ENCODE data around the gene COG3.

The COG3 gene

GRCh38 chr13:45527699-45528462 lies 63.1 kb downstream of the COG3 start:
- no peak for DNase-seq
- 100% methylated on average over 2 of the region's 6 CpGs for WGBS (ENCODE audit: insufficient coverage)
- ChIA-PET POLR2A (no interaction called here), CTCF (no interaction called here)
- Histone ChIP-seq H3K27ac (ENCODE audit: insufficient read depth in 1 of 2, low read depth in 1 of 2, low read length in 2 of 2, poor library complexity in 1 of 2, severe bottlenecking in 2 of 2) (no peak overlapping the region), H3K9me3 (ENCODE audit: control extremely low read depth in 1 of 5, control insufficient read depth in 4 of 5, insufficient read depth in 2 of 5, low read depth in 1 of 5, low read length in 4 of 5) (no peaks in the 10 kb centered on the region), H3K4me3 (ENCODE audit: control insufficient read depth in 1 of 7, extremely low read depth in 1 of 7, insufficient read depth in 4 of 7, low read depth in 2 of 7, low read length in 6 of 7) (no peak overlapping the region), H3K4me1 (ENCODE audit: control extremely low read depth in 1 of 4, control insufficient read depth in 4 of 4, insufficient read depth in 4 of 4, low read length in 3 of 4) (no peaks in the 10 kb centered on the region), H3K36me3 (ENCODE audit: control insufficient read depth in 4 of 4, insufficient read depth in 4 of 4, low read length in 3 of 4) (peaks cover 10 to 61% (median 36%) of the 10 kb centered on the region in 4 experiments), H3K27me3 (replicated peaks in 2 of 5; ENCODE audit: control insufficient read depth in 4 of 5, insufficient read depth in 5 of 5, low read length in 4 of 5) (no peaks in the 10 kb centered on the region)

GRCh38 chr13:45529758-45530157 lies 65.0 kb downstream of the COG3 start:
- ChIA-PET CTCF (no interaction called here), POLR2A (no interaction called here)
- no peak for DNase-seq
- no peaks in the 10 kb centered on the region for H3K9me3 ChIP-seq (ENCODE audit: control extremely low read depth in 1 of 5, control insufficient read depth in 4 of 5, insufficient read depth in 2 of 5, low read depth in 1 of 5, low read length in 4 of 5)
- no peak overlapping the region for H3K4me3 ChIP-seq (ENCODE audit: control insufficient read depth in 1 of 7, extremely low read depth in 1 of 7, insufficient read depth in 4 of 7, low read depth in 2 of 7, low read length in 6 of 7)
- no peaks in the 10 kb centered on the region for H3K4me1 ChIP-seq (ENCODE audit: control extremely low read depth in 1 of 4, control insufficient read depth in 4 of 4, insufficient read depth in 4 of 4, low read length in 3 of 4)
- peaks cover 15 to 67% (median 43%) of the 10 kb centered on the region in 4 experiments for H3K36me3 ChIP-seq (ENCODE audit: control insufficient read depth in 4 of 4, insufficient read depth in 4 of 4, low read length in 3 of 4)
- H3K27me3 ChIP-seq (replicated peaks in 2 of 5; ENCODE audit: control insufficient read depth in 4 of 5, insufficient read depth in 5 of 5, low read length in 4 of 5) = no peaks in the 10 kb centered on the region
- WGBS (ENCODE audit: insufficient coverage) = 94% methylated on average over 2 of the region's 3 CpGs
- no peak overlapping the region for H3K27ac ChIP-seq (ENCODE audit: insufficient read depth in 1 of 2, low read depth in 1 of 2, low read length in 2 of 2, poor library complexity in 1 of 2, severe bottlenecking in 2 of 2)

GRCh38 chr13:45534604-45535003 lies 69.9 kb downstream of the COG3 start:
- DNase-seq = no peak
- Histone ChIP-seq H3K36me3 (ENCODE audit: control insufficient read depth in 4 of 4, insufficient read depth in 4 of 4, low read length in 3 of 4) (peaks cover 16 to 58% (median 38%) of the 10 kb centered on the region in 4 experiments), H3K4me1 (ENCODE audit: control extremely low read depth in 1 of 4, control insufficient read depth in 4 of 4, insufficient read depth in 4 of 4, low read length in 3 of 4) (no peaks in the 10 kb centered on the region), H3K27ac (ENCODE audit: insufficient read depth in 1 of 2, low read depth in 1 of 2, low read length in 2 of 2, poor library complexity in 1 of 2, severe bottlenecking in 2 of 2) (no peak overlapping the region), H3K27me3 (replicated peaks in 2 of 5; ENCODE audit: control insufficient read depth in 4 of 5, insufficient read depth in 5 of 5, low read length in 4 of 5) (no peaks in the 10 kb centered on the region), H3K9me3 (ENCODE audit: control extremely low read depth in 1 of 5, control insufficient read depth in 4 of 5, insufficient read depth in 2 of 5, low read depth in 1 of 5, low read length in 4 of 5) (no peaks in the 10 kb centered on the region), H3K4me3 (ENCODE audit: control insufficient read depth in 1 of 7, extremely low read depth in 1 of 7, insufficient read depth in 4 of 7, low read depth in 2 of 7, low read length in 6 of 7) (no peak overlapping the region)
- ChIA-PET CTCF (interaction anchor here (0.6 kb wide), 1 partner anchor 205 kb away, joined by 3 read pairs; no protein-coding TSS in a partner anchor), POLR2A (no interaction called here)
- WGBS (ENCODE audit: insufficient coverage) = 100% methylated on average over 8 of the region's 9 CpGs

GRCh38 chr13:45536224-45536623 lies 71.5 kb downstream of the COG3 start:
- WGBS (ENCODE audit: insufficient coverage) = no CpG with 5 or more reads among the region's 2 CpGs
- ChIA-PET CTCF (no interaction called here), POLR2A (no interaction called here)
- no peak for DNase-seq
- Histone ChIP-seq H3K4me1 (ENCODE audit: control extremely low read depth in 1 of 4, control insufficient read depth in 4 of 4, insufficient read depth in 4 of 4, low read length in 3 of 4) (no peaks in the 10 kb centered on the region), H3K27ac (ENCODE audit: insufficient read depth in 1 of 2, low read depth in 1 of 2, low read length in 2 of 2, poor library complexity in 1 of 2, severe bottlenecking in 2 of 2) (no peak overlapping the region), H3K4me3 (ENCODE audit: control insufficient read depth in 1 of 7, extremely low read depth in 1 of 7, insufficient read depth in 4 of 7, low read depth in 2 of 7, low read length in 6 of 7) (no peak overlapping the region), H3K9me3 (ENCODE audit: control extremely low read depth in 1 of 5, control insufficient read depth in 4 of 5, insufficient read depth in 2 of 5, low read depth in 1 of 5, low read length in 4 of 5) (no peaks in the 10 kb centered on the region), H3K27me3 (replicated peaks in 2 of 5; ENCODE audit: control insufficient read depth in 4 of 5, insufficient read depth in 5 of 5, low read length in 4 of 5) (no peaks in the 10 kb centered on the region), H3K36me3 (ENCODE audit: control insufficient read depth in 4 of 4, insufficient read depth in 4 of 4, low read length in 3 of 4) (peaks cover 15 to 43% (median 30%) of the 10 kb centered on the region in 4 experiments)

GRCh38 chr13:45537516-45537915 lies 72.8 kb downstream of the COG3 start:
- 100% methylated on average over 1 of the region's 1 CpG for WGBS (ENCODE audit: insufficient coverage)
- peaks cover 14 to 37% (median 28%) of the 10 kb centered on the region in 4 experiments for H3K36me3 ChIP-seq (ENCODE audit: control insufficient read depth in 4 of 4, insufficient read depth in 4 of 4, low read length in 3 of 4)
- no peaks in the 10 kb centered on the region for H3K27me3 ChIP-seq (replicated peaks in 2 of 5; ENCODE audit: control insufficient read depth in 4 of 5, insufficient read depth in 5 of 5, low read length in 4 of 5)
- POLR2A ChIA-PET = no interaction called here
- no peaks in the 10 kb centered on the region for H3K9me3 ChIP-seq (ENCODE audit: control extremely low read depth in 1 of 5, control insufficient read depth in 4 of 5, insufficient read depth in 2 of 5, low read depth in 1 of 5, low read length in 4 of 5)
- H3K4me3 ChIP-seq (ENCODE audit: control insufficient read depth in 1 of 7, extremely low read depth in 1 of 7, insufficient read depth in 4 of 7, low read depth in 2 of 7, low read length in 6 of 7) = no peak overlapping the region
- no peaks in the 10 kb centered on the region for H3K4me1 ChIP-seq (ENCODE audit: control extremely low read depth in 1 of 4, control insufficient read depth in 4 of 4, insufficient read depth in 4 of 4, low read length in 3 of 4)
- no peak overlapping the region for H3K27ac ChIP-seq (ENCODE audit: insufficient read depth in 1 of 2, low read depth in 1 of 2, low read length in 2 of 2, poor library complexity in 1 of 2, severe bottlenecking in 2 of 2)
- DNase-seq = no peak
- CTCF ChIA-PET = interaction anchor here (0.6 kb wide), 1 partner anchor 1880 kb away, joined by 4 read pairs; no protein-coding TSS in a partner anchor

GRCh38 chr13:45538382-45538781 lies 73.6 kb downstream of the COG3 start:
- POLR2A ChIA-PET = no interaction called here
- CTCF ChIA-PET = interaction anchor here (1.1 kb wide), 1 partner anchor 12 kb away, joined by 3 read pairs; no protein-coding TSS in a partner anchor
- no peak for DNase-seq

GRCh38 chr13:45540195-45540594 lies 75.5 kb downstream of the COG3 start:
- no peak overlapping the region for H3K27ac ChIP-seq (ENCODE audit: insufficient read depth in 1 of 2, low read depth in 1 of 2, low read length in 2 of 2, poor library complexity in 1 of 2, severe bottlenecking in 2 of 2)
- H3K4me1 ChIP-seq (ENCODE audit: control extremely low read depth in 1 of 4, control insufficient read depth in 4 of 4, insufficient read depth in 4 of 4, low read length in 3 of 4) = no peaks in the 10 kb centered on the region
- H3K9me3 ChIP-seq (ENCODE audit: control extremely low read depth in 1 of 5, control insufficient read depth in 4 of 5, insufficient read depth in 2 of 5, low read depth in 1 of 5, low read length in 4 of 5) = no peaks in the 10 kb centered on the region
- no peaks in the 10 kb centered on the region for H3K27me3 ChIP-seq (replicated peaks in 2 of 5; ENCODE audit: control insufficient read depth in 4 of 5, insufficient read depth in 5 of 5, low read length in 4 of 5)
- H3K36me3 ChIP-seq (ENCODE audit: control insufficient read depth in 4 of 4, insufficient read depth in 4 of 4, low read length in 3 of 4) = peaks cover 5 to 12% (median 10%) of the 10 kb centered on the region in 4 experiments
- CTCF ChIA-PET = no interaction called here
- 93% methylated on average over 5 of the region's 6 CpGs for WGBS (ENCODE audit: insufficient coverage)
- POLR2A ChIA-PET = no interaction called here
- no peak for DNase-seq
- H3K4me3 ChIP-seq (ENCODE audit: control insufficient read depth in 1 of 7, extremely low read depth in 1 of 7, insufficient read depth in 4 of 7, low read depth in 2 of 7, low read length in 6 of 7) = no peak overlapping the region

More at GRCh38 chr13:45538382-45538781, 73.6 kb downstream of the COG3 start:
- Histone ChIP-seq H3K4me1 (ENCODE audit: control extremely low read depth in 1 of 4, control insufficient read depth in 4 of 4, insufficient read depth in 4 of 4, low read length in 3 of 4) (no peaks in the 10 kb centered on the region), H3K27me3 (replicated peaks in 2 of 5; ENCODE audit: control insufficient read depth in 4 of 5, insufficient read depth in 5 of 5, low read length in 4 of 5) (no peaks in the 10 kb centered on the region), H3K9me3 (ENCODE audit: control extremely low read depth in 1 of 5, control insufficient read depth in 4 of 5, insufficient read depth in 2 of 5, low read depth in 1 of 5, low read length in 4 of 5) (no peaks in the 10 kb centered on the region), H3K36me3 (ENCODE audit: control insufficient read depth in 4 of 4, insufficient read depth in 4 of 4, low read length in 3 of 4) (peaks cover 13 to 30% (median 24%) of the 10 kb centered on the region in 4 experiments), H3K4me3 (ENCODE audit: control insufficient read depth in 1 of 7, extremely low read depth in 1 of 7, insufficient read depth in 4 of 7, low read depth in 2 of 7, low read length in 6 of 7) (no peak overlapping the region), H3K27ac (ENCODE audit: insufficient read depth in 1 of 2, low read depth in 1 of 2, low read length in 2 of 2, poor library complexity in 1 of 2, severe bottlenecking in 2 of 2) (no peak overlapping the region)
- no CpG with 5 or more reads among the region's 2 CpGs for WGBS (ENCODE audit: insufficient coverage)
